ENCODE results near the gene GRM5. TPM values are rescaled to one million over a fixed set of nuclear protein-coding genes. Genes with fewer than 3 reads are reported as not detected.
"Not testable (repeated sequence)": the region's sequence is repeated elsewhere in the genome, so short reads cannot be mapped to it uniquely, and the experiment has no call there.

The GRM5 gene
- total RNA-seq, 1 donor from 2014 or later = not detected

GRCh38 chr11:88508759-88509581 lies 556.8 kb downstream of the GRM5 start:
- DNase-seq (ENCODE audit: low read depth) = no peak

- no peak for DNase-seq (ENCODE audit: low read depth)
Observed at GRCh38 chr11:88508418-88508758, 557.4 kb downstream of the GRM5 start.

- DNase-seq (ENCODE audit: low read depth) = no peak
Observed at GRCh38 chr11:88507771-88508417, 557.9 kb downstream of the GRM5 start.

GRCh38 chr11:88501541-88501940 lies 564.2 kb downstream of the GRM5 start:
- DNase-seq (ENCODE audit: low read depth) = no peak

GRCh38 chr11:88495836-88496235 lies 569.9 kb downstream of the GRM5 start:
- DNase-seq (ENCODE audit: low read depth) = no peak

GRCh38 chr11:88494848-88495247 lies 570.9 kb downstream of the GRM5 start:
- no peak for DNase-seq (ENCODE audit: low read depth)

GRCh38 chr11:88491674-88492073 lies 574.1 kb downstream of the GRM5 start:
- DNase-seq (ENCODE audit: low read depth) = peak; percentile 22

- no peak for DNase-seq (ENCODE audit: low read depth)
Observed at GRCh38 chr11:88489030-88489429, 576.8 kb downstream of the GRM5 start.

GRCh38 chr11:88487646-88488045 lies 578.1 kb downstream of the GRM5 start:
- no peak for DNase-seq (ENCODE audit: low read depth)

- peak; percentile 24 for DNase-seq (ENCODE audit: low read depth)
Observed at GRCh38 chr11:88484873-88485621, 580.7 kb downstream of the GRM5 start.

- DNase-seq (ENCODE audit: low read depth) = no peak
Observed at GRCh38 chr11:88482871-88483301, 582.9 kb downstream of the GRM5 start.

GRCh38 chr11:88480223-88480622 lies 585.6 kb downstream of the GRM5 start:
- DNase-seq (ENCODE audit: low read depth) = peak; percentile 86

GRCh38 chr11:88478136-88478815 lies 587.5 kb downstream of the GRM5 start:
- DNase-seq (ENCODE audit: low read depth) = no peak

GRCh38 chr11:88475991-88476418 lies 589.8 kb downstream of the GRM5 start:
- DNase-seq (ENCODE audit: low read depth) = peak; percentile 64

- no peak for DNase-seq (ENCODE audit: low read depth)
Observed at GRCh38 chr11:88474655-88475054, 591.1 kb downstream of the GRM5 start.

GRCh38 chr11:88469561-88470225 lies 596.1 kb downstream of the GRM5 start:
- DNase-seq (ENCODE audit: low read depth) = no peak

GRCh38 chr11:88464528-88464927 lies 601.3 kb downstream of the GRM5 start:
- DNase-seq (ENCODE audit: low read depth) = no peak

- DNase-seq (ENCODE audit: low read depth) = not testable (repeated sequence)
Observed at GRCh38 chr11:88463301-88463700, 602.5 kb downstream of the GRM5 start.

GRCh38 chr11:88458047-88458446 lies 607.7 kb downstream of the GRM5 start:
- not testable (repeated sequence) for DNase-seq (ENCODE audit: low read depth)

GRCh38 chr11:88455974-88456373 lies 609.8 kb downstream of the GRM5 start:
- no peak for DNase-seq (ENCODE audit: low read depth)

- DNase-seq (ENCODE audit: low read depth) = no peak
Observed at GRCh38 chr11:88454881-88455280, 610.9 kb downstream of the GRM5 start.
